Measurements from ENCODE around the gene MDM2. TPM values are rescaled to one million over a fixed set of nuclear protein-coding genes. Genes with fewer than 3 reads are reported as not detected.
A peak's percentile ranks its signal among the peaks of the same experiment; 100 is the strongest.

MDM2 gene
- total and polyA plus RNA-seq, 2 of the 13 experiments (the other 11 are each of a cell fraction or from before 2014, with no cell fraction given): 29.3 to 314 TPM

- peaks cover 69% of the 10 kb centered on the region for H4K20me1 ChIP-seq (ENCODE audit: insufficient read depth, low read length)
- no TSS peak for BruUV-seq (replicated peaks)
- DNase-seq (ENCODE audit: low spot score) (no peak), ATAC-seq (no peak), FAIRE-seq (no peak)
- intact Hi-C loops (cut with micrococcal nuclease; ENCODE audit: unreplicated experiment): no loop called here
- in situ Hi-C loops (cut with HindIII; ENCODE audit: extremely low pct_ligation_motif_present, low pct_unique_long_range_greater_than_20kb): no loop called here
- ChIA-PET CTCF (ENCODE audit: low intra/inter-chr PET ratio, low total read pairs) (no interaction called here), POLR2A (interaction anchor here (0.9 to 8.3 kb wide), 5 partner anchors 9 to 67 kb away, joined by 3 to 54 read pairs (median 5); partner anchors contain the start of gene SLC35E3)
- H2AFZ ChIP-seq (ENCODE audit: low read length): no peak overlapping the region
- no peak overlapping the region for H3K27ac ChIP-seq (ENCODE audit: extremely low read length, insufficient read depth, low read length)
- WGBS (ENCODE audit: low lambda C conversion rate): 24% methylated on average over 2 of the region's 2 CpGs
- peaks cover 6 to 47% of the 10 kb centered on the region in 2 experiments for H3K36me3 ChIP-seq (replicated peaks in 1 of 2; ENCODE audit: control insufficient read depth in 1 of 2, insufficient read depth in 2 of 2, low read length in 2 of 2)
- peak overlapping the region; percentile 76 for H3K4me2 ChIP-seq (ENCODE audit: low read depth, low read length)
- TF ChIP-seq RBFOX2 (IDR thresholded peaks at IDR 0.05; ENCODE audit: low read depth, low read length) (peak; percentile 76), IKZF1 (IDR thresholded peaks at IDR 0.05) (no peak)
- H3K4me3 ChIP-seq (replicated peaks in 1 of 3; ENCODE audit: insufficient read depth in 1 of 3, low read depth in 2 of 3, low read length in 3 of 3): peak overlapping the region; percentile 82 to 94 (median 88); a peak in 5 of 6 replicates
- H3K9ac ChIP-seq (ENCODE audit: insufficient read depth, low read depth, low read length): peak overlapping the region; percentile 28; the same call in 1 of the 2 replicates
- H3K27me3 ChIP-seq (ENCODE audit: control insufficient read depth in 1 of 2, insufficient read depth in 2 of 2, low read length in 2 of 2): no peaks in the 10 kb centered on the region; a peak in 1 of 5 replicates
- no peaks in the 10 kb centered on the region for H3K9me3 ChIP-seq (ENCODE audit: low read length)
- peaks cover 58% of the 10 kb centered on the region for H3K4me1 ChIP-seq (ENCODE audit: insufficient read depth, low read length)
- H3K79me2 ChIP-seq (ENCODE audit: insufficient read depth, low read length): peaks cover 93% of the 10 kb centered on the region
Measured at GRCh38 chr12:68813242-68813593, 5.2 kb downstream of the MDM2 start.

GRCh38 chr12:68814490-68815231 lies 6.7 kb downstream of the MDM2 start:
- ChIA-PET POLR2A (interaction anchor here (0.8 to 8.3 kb wide), 3 partner anchors 16 to 69 kb away, joined by 3 to 54 read pairs (median 3); partner anchors contain the start of gene SLC35E3), CTCF (ENCODE audit: low intra/inter-chr PET ratio, low total read pairs) (no interaction called here)
- TF ChIP-seq ZFYVE20 (CRISPR knock-in tag; IDR thresholded peaks at IDR 0.05; ENCODE audit: borderline replicate concordance, low read depth) (no peak), CBX2 (IDR thresholded peaks at IDR 0.05; ENCODE audit: low read depth, low read length) (no peak), CBX2 (CRISPR knock-in tag; IDR thresholded peaks at IDR 0.05; ENCODE audit: low read depth) (no peak), ZNF83 (CRISPR knock-in tag; IDR thresholded peaks at IDR 0.05; ENCODE audit: borderline replicate concordance) (no peak), ZNF136 (CRISPR knock-in tag; IDR thresholded peaks at IDR 0.05; ENCODE audit: low read depth) (no peak), RBM22 (optimal IDR thresholded peaks at IDR 0.05; ENCODE audit: low read length) (peak; percentile 30), ZBTB3 (CRISPR knock-in tag; IDR thresholded peaks at IDR 0.05; ENCODE audit: borderline replicate concordance, low read depth) (no peak), SSRP1 (CRISPR knock-in tag; IDR thresholded peaks at IDR 0.05) (peak; percentile 67; the same call in 1 of the 2 replicates), ZNF354B (CRISPR knock-in tag; IDR thresholded peaks at IDR 0.05) (no peak)
- BruUV-seq (replicated peaks): no TSS peak
- Histone ChIP-seq H3K27me3 (ENCODE audit: control insufficient read depth in 1 of 2, insufficient read depth in 2 of 2, low read length in 2 of 2) (no peaks in the 10 kb centered on the region), H3K9me3 (ENCODE audit: low read length) (no peaks in the 10 kb centered on the region), H2AFZ (ENCODE audit: low read length) (no peak overlapping the region), H3K79me2 (ENCODE audit: insufficient read depth, low read length) (peaks cover 91% of the 10 kb centered on the region), H4K20me1 (ENCODE audit: insufficient read depth, low read length) (peaks cover 77% of the 10 kb centered on the region), H3K4me2 (ENCODE audit: low read depth, low read length) (peak overlapping the region; percentile 76), H3K9ac (ENCODE audit: insufficient read depth, low read depth, low read length) (no peak overlapping the region; the same call in 1 of the 2 replicates), H3K4me3 (replicated peaks in 1 of 3; ENCODE audit: insufficient read depth in 1 of 3, low read depth in 2 of 3, low read length in 3 of 3) (peak overlapping the region; percentile 35 to 45 (median 36); a peak in 5 of 6 replicates), H3K27ac (ENCODE audit: extremely low read length, insufficient read depth, low read length) (no peak overlapping the region), H3K4me1 (ENCODE audit: insufficient read depth, low read length) (peaks cover 69% of the 10 kb centered on the region), H3K36me3 (replicated peaks in 1 of 2; ENCODE audit: control insufficient read depth in 1 of 2, insufficient read depth in 2 of 2, low read length in 2 of 2) (peaks cover 6 to 58% of the 10 kb centered on the region in 2 experiments)
- ATAC-seq (no peak), FAIRE-seq (no peak), DNase-seq (ENCODE audit: low spot score) (no peak)
- in situ Hi-C loops (cut with HindIII; ENCODE audit: extremely low pct_ligation_motif_present, low pct_unique_long_range_greater_than_20kb): no loop called here
- 50% methylated on average over 3 of the region's 3 CpGs for WGBS (ENCODE audit: low lambda C conversion rate)
- intact Hi-C loops (cut with micrococcal nuclease; ENCODE audit: unreplicated experiment): no loop called here

Measured in HepG2 (cell line).